Colonic mucosa (tissue), 4 donors: ENCODE results near the gene SNPH. TPM values are rescaled to one million over a fixed set of nuclear protein-coding genes. Genes with fewer than 3 reads are reported as not detected.

Experiments
- DNase-seq: peaks from one replicate; pipeline ENCODE4 v3.0.0-alpha.2; 2020
- H3K27ac ChIP-seq: fragments of 200-600 bp; one replicate; pipeline ENCODE4 v1.8.0; 2021
- H3K27me3 ChIP-seq: fragments of 200-600 bp; one replicate; pipeline ENCODE4 v1.8.0; 2021
- H3K36me3 ChIP-seq: fragments of 200-600 bp; one replicate; pipeline ENCODE4 v1.8.0; 2021
- H3K4me1 ChIP-seq: fragments of 200-600 bp; one replicate; pipeline ENCODE4 v1.8.0; 2021; ENCODE audit warnings: mild to moderate bottlenecking
- H3K4me3 ChIP-seq: fragments of 200-600 bp; one replicate; pipeline ENCODE4 v1.8.0; 2021
- H3K9ac ChIP-seq, 2 donors: one replicate each; pipeline ENCODE4 v1.7.0; 2013; ENCODE audit warnings: control low read depth in 2 of 2, low read depth in 2 of 2, low read length in 2 of 2
- H3K9me3 ChIP-seq: fragments of 200-600 bp; one replicate; pipeline ENCODE4 v1.8.0; 2021
- intact Hi-C: fragments of 100-400 bp; cut with DNase I; formaldehyde crosslinking; loops from one replicate; pipeline ENCODE4 v1.14.1; 2022
- total RNA-seq, 2 donors: library from RNA; stranded (reverse); fragmentation: NEBNext Ultra II Directional in 1 of 2; extraction: Animal tissue kit (Norgen Biotek cat#: 25700) in 1 of 2; gene quantifications; one replicate each; pipeline ENCODE4 v1.2.1, GENCODE V29; 2021
- TF ChIP-seq, protein P1 (sequence below): fragments of 200-600 bp; IDR thresholded peaks from one replicate; pipeline ENCODE4 v1.8.0; 2022; ENCODE audit warnings: antibody characterized with exemption, mild to moderate bottlenecking
- donor health status: healthy.
- donor health status: DM: no; HTN: no; CAD: no.
- donor health status: DM: no; HTN: no; CAD: no.

The SNPH gene
- total RNA-seq, 2 donors from 2014 or later: 1.9 to 2.4 TPM

DNA sequence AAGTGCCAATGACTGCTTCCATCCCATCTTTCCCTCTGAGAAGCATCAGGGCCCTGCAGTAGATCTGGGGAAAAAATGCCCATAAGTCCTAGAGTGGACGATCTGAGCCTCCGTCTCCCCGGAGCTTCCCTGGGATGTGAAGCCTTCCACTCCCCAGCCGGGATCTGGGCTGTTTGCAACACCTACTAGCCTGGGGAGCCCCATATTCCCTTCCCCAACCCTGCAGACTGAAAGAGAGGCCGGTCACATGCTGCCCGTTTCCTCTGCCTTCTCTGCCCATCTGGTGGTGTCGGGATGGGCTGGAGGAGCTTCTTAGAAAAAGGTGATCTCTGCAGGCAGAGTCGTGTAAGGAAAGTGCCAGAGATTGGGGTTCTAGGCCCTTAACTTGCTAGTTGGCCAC lies 1.1 kb downstream of the SNPH start:
- no peak overlapping the region for H3K4me3 ChIP-seq
- H3K9me3 ChIP-seq: no peaks in the 10 kb centered on the region
- no peaks in the 10 kb centered on the region for H3K27me3 ChIP-seq
- no peaks in the 10 kb centered on the region for H3K4me1 ChIP-seq
- no peaks in the 10 kb centered on the region for H3K36me3 ChIP-seq
- H3K9ac ChIP-seq: peak overlapping the region in 1 of 2 donors; percentile 46
- no peak for DNase-seq
- TF ChIP-seq, protein P1, sequence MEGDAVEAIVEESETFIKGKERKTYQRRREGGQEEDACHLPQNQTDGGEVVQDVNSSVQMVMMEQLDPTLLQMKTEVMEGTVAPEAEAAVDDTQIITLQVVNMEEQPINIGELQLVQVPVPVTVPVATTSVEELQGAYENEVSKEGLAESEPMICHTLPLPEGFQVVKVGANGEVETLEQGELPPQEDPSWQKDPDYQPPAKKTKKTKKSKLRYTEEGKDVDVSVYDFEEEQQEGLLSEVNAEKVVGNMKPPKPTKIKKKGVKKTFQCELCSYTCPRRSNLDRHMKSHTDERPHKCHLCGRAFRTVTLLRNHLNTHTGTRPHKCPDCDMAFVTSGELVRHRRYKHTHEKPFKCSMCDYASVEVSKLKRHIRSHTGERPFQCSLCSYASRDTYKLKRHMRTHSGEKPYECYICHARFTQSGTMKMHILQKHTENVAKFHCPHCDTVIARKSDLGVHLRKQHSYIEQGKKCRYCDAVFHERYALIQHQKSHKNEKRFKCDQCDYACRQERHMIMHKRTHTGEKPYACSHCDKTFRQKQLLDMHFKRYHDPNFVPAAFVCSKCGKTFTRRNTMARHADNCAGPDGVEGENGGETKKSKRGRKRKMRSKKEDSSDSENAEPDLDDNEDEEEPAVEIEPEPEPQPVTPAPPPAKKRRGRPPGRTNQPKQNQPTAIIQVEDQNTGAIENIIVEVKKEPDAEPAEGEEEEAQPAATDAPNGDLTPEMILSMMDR: no peak
- no peak overlapping the region for H3K27ac ChIP-seq
- intact Hi-C loops: no loop called here

DNA sequence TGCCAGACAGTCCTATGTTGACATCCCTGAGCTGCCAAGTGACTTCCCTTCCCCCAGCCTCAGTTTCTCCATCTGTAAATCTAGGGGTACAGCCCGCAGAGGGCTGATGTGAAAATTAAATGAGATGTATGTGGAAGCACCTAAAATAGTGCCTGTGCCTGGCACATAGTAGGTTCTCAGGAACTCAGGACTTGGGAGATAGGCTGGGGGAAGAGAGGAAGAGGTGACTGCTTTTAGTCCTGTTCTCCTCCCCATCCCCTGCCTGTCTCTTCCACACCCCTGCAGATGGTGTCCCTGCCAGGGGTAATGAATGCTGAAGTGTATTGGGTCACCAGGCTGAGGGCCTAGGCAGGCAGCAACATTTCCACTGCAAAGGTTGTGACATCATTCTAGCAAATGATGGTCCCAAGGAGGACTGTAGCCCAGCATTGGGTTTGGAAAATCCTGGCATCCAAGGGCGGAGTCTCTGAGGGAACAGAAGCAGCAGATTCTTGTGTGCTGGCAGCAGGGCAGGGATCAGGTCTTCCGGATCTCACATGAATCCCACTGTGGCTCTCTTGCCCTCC lies 1.8 kb downstream of the SNPH start:
- Histone ChIP-seq H3K27me3 (no peaks in the 10 kb centered on the region), H3K36me3 (no peaks in the 10 kb centered on the region), H3K9ac (no peak overlapping the region), H3K9me3 (no peaks in the 10 kb centered on the region), H3K27ac (no peak overlapping the region), H3K4me1 (no peaks in the 10 kb centered on the region), H3K4me3 (no peak overlapping the region)
- TF ChIP-seq, protein P1: no peak
- intact Hi-C loops: no loop called here
- no peak for DNase-seq

DNA sequence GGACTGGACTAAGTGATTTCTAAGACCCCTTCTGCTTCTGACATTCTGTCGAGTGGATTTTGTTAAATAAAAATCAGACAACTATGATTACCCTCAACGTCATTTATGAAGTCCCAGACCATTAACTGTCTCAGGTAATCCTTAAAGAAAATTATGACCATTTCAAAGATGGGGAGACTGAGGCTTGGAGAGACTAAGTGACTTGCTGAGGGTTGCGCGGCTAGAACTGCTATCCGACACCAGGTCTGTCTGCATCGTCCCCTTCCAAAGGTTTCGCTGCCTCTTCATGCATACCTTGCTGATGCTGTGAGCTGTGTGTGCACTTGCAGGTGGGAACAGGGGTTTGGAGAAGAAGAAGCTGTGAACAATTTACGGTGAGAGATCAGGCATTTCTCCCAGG lies 3.1 kb downstream of the SNPH start:
- no peak overlapping the region for H3K9ac ChIP-seq
- H3K36me3 ChIP-seq: no peaks in the 10 kb centered on the region
- no peaks in the 10 kb centered on the region for H3K27me3 ChIP-seq
- no peaks in the 10 kb centered on the region for H3K4me1 ChIP-seq
- H3K9me3 ChIP-seq: no peaks in the 10 kb centered on the region
- no peak for DNase-seq
- no peak overlapping the region for H3K27ac ChIP-seq
- no peak overlapping the region for H3K4me3 ChIP-seq
- TF ChIP-seq, protein P1: no peak
- intact Hi-C loops: no loop called here

DNA sequence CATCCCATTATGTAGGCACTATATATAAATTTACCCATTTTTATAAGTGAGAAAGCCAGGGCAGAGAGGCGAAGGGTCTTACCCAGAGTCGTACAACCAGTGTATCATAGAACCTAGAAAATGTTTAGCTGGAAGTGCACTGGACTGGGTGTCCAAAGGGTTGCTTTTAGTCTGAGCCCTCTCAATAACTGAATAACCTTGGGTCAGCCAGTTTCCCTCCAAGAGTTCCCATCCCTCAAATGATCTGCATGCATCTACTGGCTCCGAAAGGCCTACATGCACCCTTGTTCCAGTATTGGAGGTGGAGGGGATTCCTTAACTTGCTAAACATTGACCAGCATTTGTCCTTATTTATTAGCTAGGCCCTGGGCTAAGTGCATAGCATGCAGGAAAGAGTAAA lies 3.8 kb downstream of the SNPH start:
- Histone ChIP-seq H3K4me3 (no peak overlapping the region), H3K9ac (no peak overlapping the region), H3K9me3 (no peaks in the 10 kb centered on the region), H3K27me3 (no peaks in the 10 kb centered on the region), H3K4me1 (no peaks in the 10 kb centered on the region), H3K27ac (no peak overlapping the region), H3K36me3 (no peaks in the 10 kb centered on the region)
- intact Hi-C loops: no loop called here
- TF ChIP-seq, protein P1: no peak
- DNase-seq: no peak

DNA sequence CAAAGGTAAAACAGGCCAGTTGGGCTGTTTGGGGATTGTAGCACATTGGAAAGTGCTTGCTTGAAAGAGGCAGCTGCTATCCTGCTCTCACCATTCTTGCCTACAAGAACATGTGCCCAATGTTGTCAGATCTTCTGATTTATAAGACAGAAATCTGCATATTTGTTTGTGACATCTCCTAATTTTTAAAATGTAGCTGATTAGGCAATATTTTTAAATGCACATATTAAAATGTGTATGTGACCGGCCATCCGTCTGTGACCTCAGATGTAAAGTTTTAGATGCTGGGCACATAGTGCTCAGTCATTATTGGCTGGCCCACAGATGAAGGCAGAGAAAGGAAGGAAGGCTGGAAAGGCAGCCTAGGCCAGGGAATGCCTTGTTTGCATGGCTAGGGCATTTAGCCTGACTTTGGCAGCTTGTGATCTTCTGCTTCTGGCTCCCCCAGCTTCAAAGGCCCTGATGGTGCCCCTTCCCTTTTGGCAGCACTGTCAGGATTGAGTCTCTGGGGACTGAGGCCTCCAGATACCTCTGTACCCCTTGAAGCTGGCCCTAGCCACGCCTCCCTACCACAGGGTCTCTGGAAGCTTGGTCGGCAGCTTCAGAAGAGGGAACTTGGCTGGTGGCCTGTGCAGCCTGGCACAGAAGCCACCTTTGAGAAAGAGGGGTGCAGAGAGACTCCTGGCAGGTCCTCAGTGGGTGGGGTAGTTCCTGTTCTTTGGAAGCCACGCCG lies 6.4 kb downstream of the SNPH start:
- no peak for DNase-seq
- H3K27ac ChIP-seq: no peak overlapping the region
- intact Hi-C loops: no loop called here

More for the DNA sequence above, 6.4 kb downstream of the SNPH start:
- H3K27me3 ChIP-seq: no peaks in the 10 kb centered on the region
- H3K4me3 ChIP-seq: no peak overlapping the region
- TF ChIP-seq, protein P1: no peak
- no peaks in the 10 kb centered on the region for H3K4me1 ChIP-seq
- no peaks in the 10 kb centered on the region for H3K9me3 ChIP-seq
- no peaks in the 10 kb centered on the region for H3K36me3 ChIP-seq
- no peak overlapping the region for H3K9ac ChIP-seq
